Fibroblast of lung (primary cell): ENCODE data around the gene AMBRA1. TPM values are rescaled to one million over a fixed set of nuclear protein-coding genes. Genes with fewer than 3 reads are reported as not detected.

Source experiments
- DNase-seq, 2 donors: peaks; one replicate each; pipeline versions ENCODE4 v3.0.0 to v3.0.0-alpha.2; 2010; ENCODE audit warnings: low read depth in 2 of 2
- H2AFZ ChIP-seq: 2 replicates; pipeline ENCODE4 v1.5.1; 2012; ENCODE audit warnings: low read length, control low read depth, inconsistent platforms
- H3K27ac ChIP-seq: 2 replicates; pipeline ENCODE4 v1.5.1; 2011; ENCODE audit warnings: low read length, control low read depth; ENCODE audit not compliant: insufficient read depth
- H3K27me3 ChIP-seq: 2 replicates; pipeline ENCODE4 v1.5.1; 2011; ENCODE audit warnings: mild to moderate bottlenecking, low read length; ENCODE audit not compliant: control insufficient read depth, insufficient read depth
- H3K36me3 ChIP-seq: 2 replicates; pipeline ENCODE4 v1.5.1; 2011; ENCODE audit warnings: low read length; ENCODE audit not compliant: control insufficient read depth, insufficient read depth
- H3K4me1 ChIP-seq: 2 replicates; pipeline ENCODE4 v1.5.1; 2011; ENCODE audit warnings: low read length; ENCODE audit not compliant: control insufficient read depth, insufficient read depth; ENCODE audit errors: extremely low read depth
- H3K4me2 ChIP-seq: 2 replicates; pipeline ENCODE4 v1.5.1; 2011; ENCODE audit warnings: low read length, control low read depth; ENCODE audit not compliant: insufficient read depth; ENCODE audit errors: extremely low read depth
- H3K4me3 ChIP-seq, 4 experiments: fragments of 200-600 bp in 1 of 4; sonication (generic) in 1 of 4; replicated peaks in 1 of 4; 2 replicates each; pipeline ENCODE4 v1.5.1; 2011 to 2016; ENCODE audit warnings: low read length in 4 of 4, low read depth in 3 of 4, mild to moderate bottlenecking in 3 of 4, control low read depth in 2 of 4, inconsistent platforms in 1 of 4, mixed read lengths in 1 of 4; ENCODE audit not compliant: insufficient read depth in 1 of 4; ENCODE audit errors: control extremely low read depth in 1 of 4
- H3K79me2 ChIP-seq: 2 replicates; pipeline ENCODE4 v1.5.1; 2012; ENCODE audit warnings: mild to moderate bottlenecking, low read length, inconsistent platforms; ENCODE audit not compliant: control insufficient read depth, insufficient read depth
- H3K9ac ChIP-seq: 2 replicates; pipeline ENCODE4 v1.5.1; 2011; ENCODE audit warnings: mild to moderate bottlenecking, low read length, control low read depth; ENCODE audit not compliant: insufficient read depth
- H3K9me3 ChIP-seq: 2 replicates; pipeline ENCODE4 v1.5.1; 2012; ENCODE audit warnings: low read depth, low read length; ENCODE audit not compliant: control insufficient read depth, insufficient read depth
- H4K20me1 ChIP-seq: 2 replicates; pipeline ENCODE4 v1.5.1; 2011; ENCODE audit warnings: low read length; ENCODE audit not compliant: control insufficient read depth, insufficient read depth; ENCODE audit errors: extremely low read depth
- EZH2 ChIP-seq: IDR thresholded peaks from 2 replicates; pipeline ENCODE4 v1.5.1; 2012; ENCODE audit warnings: low read length, control low read depth, mild to moderate bottlenecking; ENCODE audit errors: missing control alignments
- polyA plus RNA-seq, 2 donors: library from polyadenylated mRNA; depleted of rRNA in 1 of 2; stranded (reverse) in 1 of 2; unstranded in 1 of 2; fragments of >200 nt; gene quantifications; 2 replicates each; pipeline ENCODE4 v1.2.1, GENCODE V29; 2011 to 2012; ENCODE audit warnings: missing spikeins in 1 of 2
- total RNA-seq: library from RNA; depleted of rRNA; stranded (reverse); fragments of >200 nt; gene quantifications from 2 replicates; pipeline ENCODE4 v1.2.1, GENCODE V29; 2014
- TF ChIP-seq, protein P1 (sequence below), 2 donors: IDR thresholded peaks in 1 of 2; conservative IDR thresholded peaks in 1 of 2; 1 replicate in 1 of 2; 2 replicates in 1 of 2; pipeline ENCODE4 v1.5.1; 2011 to 2012; ENCODE audit warnings: low read length in 2 of 2, control low read depth in 1 of 2, inconsistent platforms in 1 of 2, low read depth in 1 of 2, mild to moderate bottlenecking in 1 of 2

The AMBRA1 gene
- total and polyA plus RNA-seq, 2 donors (not counting 1 experiment from before 2014, with no cell fraction given), result 8.3 to 23.3 TPM

DNA sequence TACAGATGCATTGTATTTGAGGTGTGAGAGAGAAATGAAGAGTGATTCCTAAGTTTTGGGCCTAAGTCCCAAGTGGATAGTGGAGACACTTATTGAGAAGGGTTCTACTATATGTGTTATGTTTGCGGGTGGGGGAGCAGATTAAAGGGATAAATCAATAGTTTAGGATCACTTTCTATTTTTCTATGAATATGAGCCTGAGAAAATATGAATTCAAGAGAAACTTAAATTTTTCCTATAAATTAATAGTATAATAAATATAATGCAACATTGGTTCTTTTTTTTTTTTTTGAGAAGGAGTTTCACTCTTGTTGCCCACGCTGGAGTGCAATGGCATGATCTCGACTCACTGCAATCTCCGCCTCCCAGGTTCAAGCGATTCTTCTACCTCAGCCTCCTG is 31.3 kb downstream of the AMBRA1 start:
- Histone ChIP-seq H3K79me2 (peaks cover 28% of the 10 kb centered on the region), H2AFZ (no peak overlapping the region), H3K4me2 (no peak overlapping the region), H4K20me1 (no peaks in the 10 kb centered on the region), H3K9ac (no peak overlapping the region), H3K36me3 (no peaks in the 10 kb centered on the region), H3K4me3 (no peak overlapping the region), H3K4me1 (peaks cover 4% of the 10 kb centered on the region), H3K27ac (no peak overlapping the region), H3K27me3 (no peaks in the 10 kb centered on the region), H3K9me3 (no peaks in the 10 kb centered on the region)
- DNase-seq, result no peak
- TF ChIP-seq EZH2, result no peak
- TF ChIP-seq, protein P1, sequence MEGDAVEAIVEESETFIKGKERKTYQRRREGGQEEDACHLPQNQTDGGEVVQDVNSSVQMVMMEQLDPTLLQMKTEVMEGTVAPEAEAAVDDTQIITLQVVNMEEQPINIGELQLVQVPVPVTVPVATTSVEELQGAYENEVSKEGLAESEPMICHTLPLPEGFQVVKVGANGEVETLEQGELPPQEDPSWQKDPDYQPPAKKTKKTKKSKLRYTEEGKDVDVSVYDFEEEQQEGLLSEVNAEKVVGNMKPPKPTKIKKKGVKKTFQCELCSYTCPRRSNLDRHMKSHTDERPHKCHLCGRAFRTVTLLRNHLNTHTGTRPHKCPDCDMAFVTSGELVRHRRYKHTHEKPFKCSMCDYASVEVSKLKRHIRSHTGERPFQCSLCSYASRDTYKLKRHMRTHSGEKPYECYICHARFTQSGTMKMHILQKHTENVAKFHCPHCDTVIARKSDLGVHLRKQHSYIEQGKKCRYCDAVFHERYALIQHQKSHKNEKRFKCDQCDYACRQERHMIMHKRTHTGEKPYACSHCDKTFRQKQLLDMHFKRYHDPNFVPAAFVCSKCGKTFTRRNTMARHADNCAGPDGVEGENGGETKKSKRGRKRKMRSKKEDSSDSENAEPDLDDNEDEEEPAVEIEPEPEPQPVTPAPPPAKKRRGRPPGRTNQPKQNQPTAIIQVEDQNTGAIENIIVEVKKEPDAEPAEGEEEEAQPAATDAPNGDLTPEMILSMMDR (conservative IDR thresholded peaks at IDR 0.05 in 1 of 2, IDR thresholded peaks at IDR 0.05 in 1 of 2; ENCODE audit: low read depth in 1 of 2, low read length in 2 of 2), result no peak

DNA sequence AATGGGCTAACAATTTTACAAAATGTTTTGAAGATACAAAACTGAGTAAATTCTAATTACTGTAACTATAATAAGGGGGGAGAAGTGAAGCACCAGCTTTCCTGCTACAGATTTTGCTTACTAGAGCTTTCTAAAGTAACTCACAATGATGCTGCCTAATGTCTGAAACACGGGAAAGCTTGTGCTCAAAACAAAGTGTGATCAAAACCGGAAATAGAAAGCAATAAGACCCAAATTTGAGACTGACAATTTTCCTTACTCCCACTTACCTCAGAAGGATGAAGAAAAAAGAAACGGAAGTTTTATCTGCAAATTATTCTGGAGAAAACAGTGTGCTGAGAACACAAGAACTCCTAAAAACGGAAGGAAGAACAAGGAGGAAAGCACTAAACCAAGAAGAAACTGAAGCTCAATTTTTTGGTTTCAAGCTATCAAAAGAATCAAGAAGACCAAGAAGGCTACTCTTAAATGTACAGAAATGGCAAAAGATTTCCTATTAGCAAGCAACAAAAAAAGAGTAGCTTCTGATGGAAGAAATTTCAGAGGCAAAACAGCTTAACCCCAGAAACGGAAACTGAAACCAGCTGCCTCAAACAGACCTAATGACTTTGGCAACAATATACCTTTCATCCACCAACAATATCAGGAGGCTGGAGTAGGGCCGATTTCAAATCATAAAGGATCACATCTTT is 33.4 kb downstream of the AMBRA1 start:
- no peak for TF ChIP-seq EZH2
- TF ChIP-seq, protein P1 (conservative IDR thresholded peaks at IDR 0.05 in 1 of 2, IDR thresholded peaks at IDR 0.05 in 1 of 2; ENCODE audit: low read depth in 1 of 2, low read length in 2 of 2), result no peak
- peak; percentile 38 to 59 for DNase-seq
- peaks cover 32% of the 10 kb centered on the region for H3K79me2 ChIP-seq

DNA sequence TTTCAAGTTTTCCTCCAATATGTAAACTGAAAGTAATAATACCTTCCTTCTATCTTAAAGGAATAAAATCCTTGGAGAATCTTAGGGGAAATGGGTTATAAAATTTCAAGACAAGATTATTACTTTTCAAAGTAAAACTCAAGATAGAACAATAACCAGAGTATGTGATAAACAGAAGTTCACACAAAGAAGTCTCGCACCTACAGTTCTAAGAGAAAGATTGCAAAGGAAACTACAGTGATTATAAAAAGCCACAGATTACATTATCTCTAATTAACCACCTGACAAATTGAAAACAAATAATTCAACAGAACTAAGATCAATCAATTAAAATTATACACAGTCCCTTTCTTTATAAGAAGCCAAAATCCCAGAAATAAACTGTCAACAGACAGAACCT is 34.0 kb downstream of the AMBRA1 start:
- DNase-seq, result no peak
- Histone ChIP-seq H3K27ac (no peak overlapping the region), H3K9me3 (no peaks in the 10 kb centered on the region), H3K79me2 (peaks cover 30% of the 10 kb centered on the region), H3K4me1 (peaks cover 7% of the 10 kb centered on the region), H3K4me2 (peak overlapping the region; percentile 49), H4K20me1 (no peaks in the 10 kb centered on the region), H2AFZ (no peak overlapping the region), H3K27me3 (no peaks in the 10 kb centered on the region), H3K4me3 (peak overlapping the region in 2 of 4 experiments; percentile 20 to 47), H3K36me3 (no peaks in the 10 kb centered on the region), H3K9ac (no peak overlapping the region)
- TF ChIP-seq, protein P1 (conservative IDR thresholded peaks at IDR 0.05 in 1 of 2, IDR thresholded peaks at IDR 0.05 in 1 of 2; ENCODE audit: low read depth in 1 of 2, low read length in 2 of 2), result no peak
- no peak for TF ChIP-seq EZH2

More for the DNA sequence above, 33.4 kb downstream of the AMBRA1 start:
- no peaks in the 10 kb centered on the region for H4K20me1 ChIP-seq
- peak overlapping the region; percentile 28 for H3K27ac ChIP-seq
- H3K36me3 ChIP-seq, result no peaks in the 10 kb centered on the region
- peak overlapping the region; percentile 49 for H3K4me2 ChIP-seq
- H2AFZ ChIP-seq, result no peak overlapping the region
- H3K9me3 ChIP-seq, result no peaks in the 10 kb centered on the region
- no peak overlapping the region for H3K9ac ChIP-seq
- H3K4me1 ChIP-seq, result peaks cover 5% of the 10 kb centered on the region
- no peaks in the 10 kb centered on the region for H3K27me3 ChIP-seq
- H3K4me3 ChIP-seq, result peak overlapping the region; percentile 2 to 66 (median 34)
